ENCODE results near the gene U2AF2.

DNA sequence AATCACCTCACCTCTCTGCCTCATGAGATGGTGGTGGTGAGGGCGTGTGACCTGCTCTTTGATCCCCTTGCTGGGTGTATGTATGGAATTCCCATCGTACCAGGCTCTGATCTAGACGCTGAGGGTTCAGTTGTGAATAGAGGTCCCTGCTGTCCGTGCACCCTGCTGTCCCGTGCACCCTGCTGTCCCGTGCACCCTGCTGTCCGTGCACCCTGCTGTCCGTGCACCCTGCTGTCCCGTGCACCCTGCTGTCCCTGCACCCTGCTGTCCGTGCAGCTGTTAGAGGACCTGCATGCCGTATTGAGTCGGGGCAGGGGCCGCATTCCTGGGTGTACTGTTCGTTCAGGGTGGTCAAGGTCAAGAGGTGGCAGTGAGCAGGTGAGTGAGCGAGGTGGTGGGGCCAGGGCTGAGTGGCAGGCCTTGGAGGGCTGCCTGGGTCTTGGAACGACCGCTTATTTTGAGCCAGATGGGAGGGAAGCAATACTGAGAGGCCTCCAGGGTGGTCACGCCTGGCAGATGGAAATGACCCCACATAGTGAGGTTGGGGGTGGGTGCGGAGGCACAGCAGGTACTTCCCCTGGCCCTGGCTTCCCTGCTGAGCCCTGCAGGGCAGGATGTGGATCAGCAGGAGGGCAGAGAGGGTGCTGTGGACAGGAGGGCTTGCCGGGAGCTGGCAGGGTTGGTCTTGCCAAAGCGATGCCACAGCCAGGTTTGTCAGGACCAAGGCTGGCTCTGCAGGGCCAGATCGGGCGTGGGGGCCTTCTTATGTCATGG lies 15.6 kb downstream of the U2AF2 start:
- TF ChIP-seq, protein P1, sequence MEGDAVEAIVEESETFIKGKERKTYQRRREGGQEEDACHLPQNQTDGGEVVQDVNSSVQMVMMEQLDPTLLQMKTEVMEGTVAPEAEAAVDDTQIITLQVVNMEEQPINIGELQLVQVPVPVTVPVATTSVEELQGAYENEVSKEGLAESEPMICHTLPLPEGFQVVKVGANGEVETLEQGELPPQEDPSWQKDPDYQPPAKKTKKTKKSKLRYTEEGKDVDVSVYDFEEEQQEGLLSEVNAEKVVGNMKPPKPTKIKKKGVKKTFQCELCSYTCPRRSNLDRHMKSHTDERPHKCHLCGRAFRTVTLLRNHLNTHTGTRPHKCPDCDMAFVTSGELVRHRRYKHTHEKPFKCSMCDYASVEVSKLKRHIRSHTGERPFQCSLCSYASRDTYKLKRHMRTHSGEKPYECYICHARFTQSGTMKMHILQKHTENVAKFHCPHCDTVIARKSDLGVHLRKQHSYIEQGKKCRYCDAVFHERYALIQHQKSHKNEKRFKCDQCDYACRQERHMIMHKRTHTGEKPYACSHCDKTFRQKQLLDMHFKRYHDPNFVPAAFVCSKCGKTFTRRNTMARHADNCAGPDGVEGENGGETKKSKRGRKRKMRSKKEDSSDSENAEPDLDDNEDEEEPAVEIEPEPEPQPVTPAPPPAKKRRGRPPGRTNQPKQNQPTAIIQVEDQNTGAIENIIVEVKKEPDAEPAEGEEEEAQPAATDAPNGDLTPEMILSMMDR (IDR thresholded peaks at IDR 0.05) = no peak
- no peak for TF ChIP-seq POLR2A (IDR thresholded peaks at IDR 0.05)
